GM12872 (cell line): ENCODE results near the gene TMEM212.

ENCODE experiments used
- CTCF ChIP-seq: IDR thresholded peaks from 3 replicates; pipeline ENCODE4 v1.5.1; 2011; ENCODE audit warnings: low read depth, mild to moderate bottlenecking, low read length, moderate library complexity; ENCODE audit not compliant: insufficient read depth

The TMEM212 gene

GRCh38 chr3:171850960-171851659 is 8.0 kb downstream of the TMEM212 start:
- no peak for TF ChIP-seq CTCF

GRCh38 chr3:171851660-171852058 is 8.5 kb downstream of the TMEM212 start:
- no peak for TF ChIP-seq CTCF

- TF ChIP-seq CTCF, result no peak
These were observed 11.6 kb downstream of the TMEM212 start for GRCh38 chr3:171854649-171855305.

- no peak for TF ChIP-seq CTCF
These were observed 17.8 kb downstream of the TMEM212 start for GRCh38 chr3:171860830-171861535.

- TF ChIP-seq CTCF, result no peak
These were observed 19.2 kb downstream of the TMEM212 start for GRCh38 chr3:171862392-171862791.

- no peak for TF ChIP-seq CTCF
These were observed 19.9 kb downstream of the TMEM212 start for GRCh38 chr3:171862993-171863521.

GRCh38 chr3:171863920-171864319 is 20.8 kb downstream of the TMEM212 start:
- no peak for TF ChIP-seq CTCF
